Spleen (tissue), 7 donors: Measurements from ENCODE around the gene LRBA.

Experiments used
- POLR2A ChIP-seq, 3 donors: fragments of 450-650 bp; IDR thresholded peaks; one replicate each; pipeline ENCODE4 v1.5.1; 2017; ENCODE audit warnings: antibody characterized with exemption in 3 of 3, mild to moderate bottlenecking in 1 of 3
- TF ChIP-seq, protein P1 (sequence below), 11 experiments: fragments of 200-600 bp in 7 of 11; fragments of 450-650 bp in 4 of 11; sonication (generic) in 4 of 11; IDR thresholded peaks in 8 of 11; conservative IDR thresholded peaks in 3 of 11; 1 replicate in 7 of 11; 2 replicates in 4 of 11; pipeline versions ENCODE4 v1.4.0 to v1.8.0; 2016 to 2021; ENCODE audit warnings: antibody characterized with exemption in 11 of 11, inconsistent platforms in 4 of 11, mild to moderate bottlenecking in 1 of 11
- donor health status: DM: no; HTN: no; CAD: no; lungs with moderate emphysema.
- donor health status: DM: no; HTN: no; CAD: no.
- donor health status: DM: no; HTN: no; CAD: no.

DNA sequence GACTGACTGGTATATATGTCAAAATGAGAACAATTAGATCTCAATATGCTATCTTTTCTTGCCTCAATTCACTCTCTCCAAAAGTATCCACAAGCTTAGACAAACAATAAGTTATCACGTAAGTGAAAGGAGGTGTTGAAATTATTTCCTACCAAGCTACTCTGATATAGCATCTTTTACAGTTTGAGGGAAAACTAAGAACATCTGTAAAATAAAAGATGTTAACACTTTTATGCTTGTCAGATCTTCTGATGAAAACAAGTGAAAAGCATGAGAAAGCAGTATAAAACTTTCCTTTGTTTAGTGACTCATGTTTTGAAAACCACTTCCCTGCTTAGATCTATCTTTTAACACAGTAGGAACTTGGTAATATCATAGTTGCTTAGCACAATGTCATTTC lies 441.6 kb downstream of the LRBA start:
- TF ChIP-seq, protein P1, sequence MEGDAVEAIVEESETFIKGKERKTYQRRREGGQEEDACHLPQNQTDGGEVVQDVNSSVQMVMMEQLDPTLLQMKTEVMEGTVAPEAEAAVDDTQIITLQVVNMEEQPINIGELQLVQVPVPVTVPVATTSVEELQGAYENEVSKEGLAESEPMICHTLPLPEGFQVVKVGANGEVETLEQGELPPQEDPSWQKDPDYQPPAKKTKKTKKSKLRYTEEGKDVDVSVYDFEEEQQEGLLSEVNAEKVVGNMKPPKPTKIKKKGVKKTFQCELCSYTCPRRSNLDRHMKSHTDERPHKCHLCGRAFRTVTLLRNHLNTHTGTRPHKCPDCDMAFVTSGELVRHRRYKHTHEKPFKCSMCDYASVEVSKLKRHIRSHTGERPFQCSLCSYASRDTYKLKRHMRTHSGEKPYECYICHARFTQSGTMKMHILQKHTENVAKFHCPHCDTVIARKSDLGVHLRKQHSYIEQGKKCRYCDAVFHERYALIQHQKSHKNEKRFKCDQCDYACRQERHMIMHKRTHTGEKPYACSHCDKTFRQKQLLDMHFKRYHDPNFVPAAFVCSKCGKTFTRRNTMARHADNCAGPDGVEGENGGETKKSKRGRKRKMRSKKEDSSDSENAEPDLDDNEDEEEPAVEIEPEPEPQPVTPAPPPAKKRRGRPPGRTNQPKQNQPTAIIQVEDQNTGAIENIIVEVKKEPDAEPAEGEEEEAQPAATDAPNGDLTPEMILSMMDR (IDR thresholded peaks at IDR 0.05 in 8 of 11, conservative IDR thresholded peaks at IDR 0.05 in 3 of 11): no peak
- TF ChIP-seq POLR2A (IDR thresholded peaks at IDR 0.05): no peak
